Loucy (cell line): ENCODE measurements around the gene GNAZ.

Experiments
- H2AFZ ChIP-seq: fragments of 200-600 bp; sonication (generic); 2 replicates; pipeline ENCODE4 v1.6.0; 2016; ENCODE audit warnings: antibody characterized with exemption, mild to moderate bottlenecking, low read length, moderate library complexity
- H3F3A ChIP-seq: fragments of 200-600 bp; 2 replicates; pipeline ENCODE4 v1.6.0; 2016; ENCODE audit warnings: antibody characterized with exemption, low read depth, mild to moderate bottlenecking
- H3K27me3 ChIP-seq: fragments of 200-600 bp; sonication (generic); 2 replicates; pipeline ENCODE4 v1.6.1; 2014; ENCODE audit warnings: low read length, mild to moderate bottlenecking; ENCODE audit not compliant: insufficient read depth, poor library complexity, severe bottlenecking
- H3K36me3 ChIP-seq: fragments of 200-600 bp; sonication (generic); 2 replicates; pipeline ENCODE4 v1.6.1; 2016; ENCODE audit warnings: low read length; ENCODE audit not compliant: insufficient read depth
- H3K4me1 ChIP-seq: fragments of 200-600 bp; sonication (generic); 2 replicates; pipeline ENCODE4 v1.5.1; 2014; ENCODE audit warnings: low read length, mild to moderate bottlenecking; ENCODE audit not compliant: insufficient read depth, poor library complexity, severe bottlenecking
- H3K4me2 ChIP-seq: fragments of 200-600 bp; sonication (generic); 2 replicates; pipeline ENCODE4 v1.6.0; 2014; ENCODE audit warnings: antibody characterized with exemption, low read length, low read depth, mild to moderate bottlenecking; ENCODE audit not compliant: poor library complexity, severe bottlenecking
- H3K4me3 ChIP-seq: fragments of 200-600 bp; sonication (generic); 2 replicates; pipeline ENCODE4 v1.5.1; 2014; ENCODE audit warnings: low read length, mild to moderate bottlenecking, mixed read lengths; ENCODE audit not compliant: poor library complexity, severe bottlenecking
- H3K79me2 ChIP-seq: fragments of 200-600 bp; sonication (generic); 2 replicates; pipeline ENCODE4 v1.6.1; 2014; ENCODE audit warnings: low read length; ENCODE audit not compliant: insufficient read depth
- H3K9ac ChIP-seq: fragments of 200-600 bp; sonication (generic); 2 replicates; pipeline ENCODE4 v1.6.0; 2014; ENCODE audit warnings: mild to moderate bottlenecking, low read depth, low read length, moderate library complexity; ENCODE audit not compliant: poor library complexity, severe bottlenecking
- H3K9me2 ChIP-seq: fragments of 200-600 bp; sonication (generic); replicated peaks from 2 replicates; pipeline ENCODE4 v1.6.1; 2016; ENCODE audit warnings: low read depth, low read length, mixed read lengths
- H3K9me3 ChIP-seq: fragments of 200-600 bp; sonication (generic); 2 replicates; pipeline ENCODE4 v1.6.1; 2014; ENCODE audit warnings: mild to moderate bottlenecking, antibody characterized with exemption, low read length, low read depth; ENCODE audit not compliant: insufficient read depth
- H4K20me1 ChIP-seq: fragments of 200-600 bp; sonication (generic); 2 replicates; pipeline ENCODE4 v1.6.0; 2014; ENCODE audit warnings: antibody characterized with exemption, low read length, mild to moderate bottlenecking; ENCODE audit not compliant: insufficient read depth, poor library complexity, severe bottlenecking
- EZH2phosphoT487 ChIP-seq: fragments of 200-600 bp; IDR thresholded peaks from 2 replicates; pipeline ENCODE4 v1.6.1; 2018; ENCODE audit warnings: antibody characterized with exemption, mild to moderate bottlenecking, moderate library complexity, borderline replicate concordance
- TF ChIP-seq, protein P1 (sequence below): fragments of 200-600 bp; sonication (generic); conservative IDR thresholded peaks from 2 replicates; pipeline ENCODE4 v1.5.1; 2014; ENCODE audit warnings: mild to moderate bottlenecking, antibody characterized with exemption, low read length

Gene GNAZ

DNA sequence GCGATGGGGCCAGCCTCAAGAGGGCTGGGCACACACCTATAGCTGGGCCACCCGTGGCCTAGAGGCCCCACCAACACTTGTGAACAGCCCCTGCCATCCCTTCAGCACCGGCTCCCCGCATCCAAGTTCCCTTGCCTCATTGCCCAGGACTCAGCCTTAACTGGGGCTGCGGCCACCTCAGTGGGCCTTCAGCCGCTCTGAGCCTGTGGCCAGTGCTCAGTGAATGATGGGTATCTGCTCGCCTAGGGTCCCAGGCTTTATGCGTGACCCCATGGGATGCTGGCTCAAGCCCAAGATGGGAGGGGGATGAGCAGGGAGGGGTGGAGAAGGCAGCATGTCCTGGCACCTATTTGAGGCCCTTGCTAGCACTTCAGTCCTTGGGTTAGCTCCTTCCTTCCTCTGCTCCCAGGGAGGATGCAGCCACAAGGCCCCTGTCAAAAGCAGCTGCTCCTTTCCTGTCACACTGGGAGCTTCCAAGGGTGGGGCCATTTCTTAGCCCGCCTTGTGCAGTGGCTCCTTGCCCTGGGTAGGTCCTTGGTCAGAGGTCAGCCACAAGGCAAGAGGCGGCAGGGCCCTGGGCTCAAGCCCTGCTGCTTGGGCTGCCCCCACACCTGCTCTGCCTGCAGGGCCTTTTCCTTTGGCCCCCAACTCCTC lies 31.8 kb downstream of the GNAZ start:
- no peaks in the 10 kb centered on the region for H3K79me2 ChIP-seq
- H2AFZ ChIP-seq: no peak overlapping the region
- no peak for TF ChIP-seq EZH2phosphoT487
- TF ChIP-seq, protein P1, sequence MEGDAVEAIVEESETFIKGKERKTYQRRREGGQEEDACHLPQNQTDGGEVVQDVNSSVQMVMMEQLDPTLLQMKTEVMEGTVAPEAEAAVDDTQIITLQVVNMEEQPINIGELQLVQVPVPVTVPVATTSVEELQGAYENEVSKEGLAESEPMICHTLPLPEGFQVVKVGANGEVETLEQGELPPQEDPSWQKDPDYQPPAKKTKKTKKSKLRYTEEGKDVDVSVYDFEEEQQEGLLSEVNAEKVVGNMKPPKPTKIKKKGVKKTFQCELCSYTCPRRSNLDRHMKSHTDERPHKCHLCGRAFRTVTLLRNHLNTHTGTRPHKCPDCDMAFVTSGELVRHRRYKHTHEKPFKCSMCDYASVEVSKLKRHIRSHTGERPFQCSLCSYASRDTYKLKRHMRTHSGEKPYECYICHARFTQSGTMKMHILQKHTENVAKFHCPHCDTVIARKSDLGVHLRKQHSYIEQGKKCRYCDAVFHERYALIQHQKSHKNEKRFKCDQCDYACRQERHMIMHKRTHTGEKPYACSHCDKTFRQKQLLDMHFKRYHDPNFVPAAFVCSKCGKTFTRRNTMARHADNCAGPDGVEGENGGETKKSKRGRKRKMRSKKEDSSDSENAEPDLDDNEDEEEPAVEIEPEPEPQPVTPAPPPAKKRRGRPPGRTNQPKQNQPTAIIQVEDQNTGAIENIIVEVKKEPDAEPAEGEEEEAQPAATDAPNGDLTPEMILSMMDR: no peak
- H3K4me1 ChIP-seq: no peaks in the 10 kb centered on the region
- H3K27me3 ChIP-seq: no peaks in the 10 kb centered on the region
- H3F3A ChIP-seq: no peaks in the 10 kb centered on the region
- H3K9me3 ChIP-seq: no peaks in the 10 kb centered on the region
- H3K4me3 ChIP-seq: no peak overlapping the region
- no peaks in the 10 kb centered on the region for H4K20me1 ChIP-seq
- H3K36me3 ChIP-seq: no peaks in the 10 kb centered on the region
- no peaks in the 10 kb centered on the region for H3K9me2 ChIP-seq
- H3K9ac ChIP-seq: no peak overlapping the region
- no peak overlapping the region for H3K4me2 ChIP-seq

DNA sequence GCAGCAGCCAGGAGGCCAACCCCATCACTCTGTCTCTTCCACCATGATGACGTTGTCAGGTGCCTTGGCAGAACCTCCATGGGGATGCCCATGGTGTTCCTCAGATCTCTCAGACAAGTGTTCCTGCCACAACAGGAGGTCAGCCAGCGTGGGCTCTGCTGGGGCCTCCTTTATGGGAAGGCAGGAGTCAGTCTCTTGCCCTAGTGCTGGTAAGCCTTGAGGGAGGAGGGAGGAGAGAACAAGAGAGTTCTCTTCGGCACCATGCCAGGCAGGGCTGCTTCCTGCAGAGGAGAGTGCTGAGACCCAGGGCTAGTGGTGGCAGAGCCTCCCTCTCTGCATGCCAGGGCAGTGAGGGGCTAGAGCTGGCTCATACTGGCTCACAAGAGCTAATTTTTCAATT lies 32.5 kb downstream of the GNAZ start:
- no peak overlapping the region for H2AFZ ChIP-seq
- no peaks in the 10 kb centered on the region for H3K79me2 ChIP-seq

DNA sequence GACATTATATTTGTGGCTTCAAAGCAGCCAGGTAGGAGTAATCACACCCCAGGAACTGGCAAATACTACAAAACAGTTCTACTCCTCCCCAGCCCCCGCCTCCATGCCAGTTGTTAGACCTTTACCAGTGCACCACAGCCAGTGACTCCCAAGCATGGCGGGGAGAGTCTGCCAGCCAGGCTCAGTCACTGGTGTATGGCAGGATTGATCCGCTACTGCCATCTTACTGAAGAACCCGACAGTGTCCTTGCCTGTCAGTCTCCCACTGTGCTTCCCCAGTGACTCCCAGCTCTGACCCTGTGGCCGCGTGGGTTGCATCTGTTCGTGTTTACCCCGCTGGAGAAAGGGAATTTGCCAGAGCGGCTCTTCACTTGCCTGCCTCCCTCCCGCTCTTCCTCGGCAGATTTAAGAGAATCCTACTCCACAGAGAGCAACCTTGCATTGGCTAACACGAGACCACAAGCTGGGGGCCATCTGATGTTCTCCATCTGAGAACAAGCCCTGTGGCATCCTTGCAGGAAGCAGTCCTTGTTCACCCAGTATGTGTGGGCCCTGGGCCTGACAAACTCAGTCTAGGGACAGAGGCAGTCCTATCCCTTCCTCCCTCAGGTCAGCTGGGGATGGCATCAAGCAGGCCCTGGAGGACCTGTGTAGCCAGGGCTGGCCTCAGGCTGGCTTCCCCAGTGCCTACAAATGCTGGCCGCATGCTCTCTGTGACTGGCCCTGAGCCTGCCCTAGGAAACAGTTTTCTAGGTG lies 33.1 kb downstream of the GNAZ start:
- H2AFZ ChIP-seq: no peak overlapping the region
- no peaks in the 10 kb centered on the region for H4K20me1 ChIP-seq
- no peaks in the 10 kb centered on the region for H3K9me3 ChIP-seq
- no peak overlapping the region for H3K4me3 ChIP-seq
- no peaks in the 10 kb centered on the region for H3K79me2 ChIP-seq
- H3K36me3 ChIP-seq: no peaks in the 10 kb centered on the region
- H3K27me3 ChIP-seq: no peaks in the 10 kb centered on the region
- H3K4me2 ChIP-seq: no peak overlapping the region
- no peaks in the 10 kb centered on the region for H3F3A ChIP-seq
- TF ChIP-seq EZH2phosphoT487: no peak
- TF ChIP-seq, protein P1: no peak
- no peaks in the 10 kb centered on the region for H3K4me1 ChIP-seq
- H3K9me2 ChIP-seq: no peaks in the 10 kb centered on the region
- H3K9ac ChIP-seq: no peak overlapping the region

More for the DNA sequence above, 32.5 kb downstream of the GNAZ start:
- Histone ChIP-seq H3K4me1 (no peaks in the 10 kb centered on the region), H3K27me3 (no peaks in the 10 kb centered on the region), H3K36me3 (no peaks in the 10 kb centered on the region), H4K20me1 (no peaks in the 10 kb centered on the region), H3K4me2 (no peak overlapping the region), H3K9me3 (no peaks in the 10 kb centered on the region), H3F3A (no peaks in the 10 kb centered on the region), H3K9ac (no peak overlapping the region), H3K4me3 (no peak overlapping the region), H3K9me2 (no peaks in the 10 kb centered on the region)
- no peak for TF ChIP-seq EZH2phosphoT487
- TF ChIP-seq, protein P1: no peak
